Natural killer cell treated with Interleukin-12 subunit alpha and Interleukin-12 subunit beta and Interleukin-15 and Interleukin-18, amount 100 ng/mL, for 72 hours (primary cell): ENCODE results near the gene C4orf50. TPM values are rescaled to one million over a fixed set of nuclear protein-coding genes. Genes with fewer than 3 reads are reported as not detected.

Experiments
- ATAC-seq, 2 donors: fragments of 150-1000 bp; cut with Tn5 transposase in 1 of 2; sonication (Bioruptor Pico), chemical (Tn5 transposase) in 1 of 2; 2 replicates each; pipeline ENCODE4 v1.10.0; 2021
- DNase-seq: peaks from one replicate; pipeline ENCODE4 v3.0.0; 2022; ENCODE audit warnings: low spot score
- H3K27ac Mint-ChIP-seq, 2 donors: 1 replicate in 1 of 2; 2 replicates in 1 of 2; pipeline ENCODE4 v1.8.0; 2022; ENCODE audit warnings: mixed read lengths in 2 of 2, mild to moderate bottlenecking in 1 of 2, moderate library complexity in 1 of 2
- H3K27me3 Mint-ChIP-seq, 2 donors: 1 replicate in 1 of 2; 2 replicates in 1 of 2; pipeline ENCODE4 v1.8.0; 2022; ENCODE audit warnings: mixed read lengths in 2 of 2
- H3K36me3 Mint-ChIP-seq: one replicate; pipeline ENCODE4 v1.8.0; 2022; ENCODE audit warnings: mixed read lengths
- H3K4me1 Mint-ChIP-seq, 2 donors: 1 replicate in 1 of 2; 2 replicates in 1 of 2; pipeline ENCODE4 v1.8.0; 2022; ENCODE audit warnings: low read depth in 2 of 2, mixed read lengths in 2 of 2, mild to moderate bottlenecking in 1 of 2
- H3K4me3 Mint-ChIP-seq: one replicate; pipeline ENCODE4 v1.8.0; 2022; ENCODE audit warnings: mixed read lengths
- H3K9me3 Mint-ChIP-seq: 2 replicates; pipeline ENCODE4 v1.8.0; 2022; ENCODE audit warnings: mixed read lengths
- total RNA-seq, 2 donors: library from RNA; stranded (reverse); gene quantifications; one replicate each; pipeline ENCODE4 v1.2.3, GENCODE V29; 2022

C4orf50 gene
- total RNA-seq, 2 donors from 2014 or later, result 0.81 to 6.9 TPM

DNA sequence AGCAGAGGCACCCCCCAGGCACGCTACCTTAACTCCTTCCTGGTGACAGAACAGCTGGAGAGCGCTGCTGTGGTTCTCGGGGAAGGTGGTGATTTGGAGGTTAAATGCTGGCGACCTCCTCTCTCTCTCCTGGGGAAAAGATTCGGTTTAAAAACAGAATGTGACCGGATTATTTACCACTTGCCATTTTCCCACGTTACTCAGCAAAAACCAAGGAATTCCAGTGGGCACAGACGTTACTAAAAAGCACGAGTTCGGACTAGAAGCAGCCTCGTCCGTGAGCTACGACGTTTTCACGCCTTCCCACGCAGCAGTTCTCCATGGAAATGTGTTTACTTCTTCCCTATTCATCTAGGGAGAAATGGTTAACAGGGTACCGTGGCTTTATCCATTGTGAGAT, 32.3 kb upstream of the C4orf50 start:
- Mint-ChIP-seq H3K27me3 (no peaks in the 10 kb centered on the region), H3K4me3 (no peak overlapping the region), H3K27ac (no peak overlapping the region), H3K4me1 (no peaks in the 10 kb centered on the region), H3K9me3 (no peaks in the 10 kb centered on the region), H3K36me3 (peaks cover 7% of the 10 kb centered on the region)
- DNase-seq (no peak), ATAC-seq (no peak)

DNA sequence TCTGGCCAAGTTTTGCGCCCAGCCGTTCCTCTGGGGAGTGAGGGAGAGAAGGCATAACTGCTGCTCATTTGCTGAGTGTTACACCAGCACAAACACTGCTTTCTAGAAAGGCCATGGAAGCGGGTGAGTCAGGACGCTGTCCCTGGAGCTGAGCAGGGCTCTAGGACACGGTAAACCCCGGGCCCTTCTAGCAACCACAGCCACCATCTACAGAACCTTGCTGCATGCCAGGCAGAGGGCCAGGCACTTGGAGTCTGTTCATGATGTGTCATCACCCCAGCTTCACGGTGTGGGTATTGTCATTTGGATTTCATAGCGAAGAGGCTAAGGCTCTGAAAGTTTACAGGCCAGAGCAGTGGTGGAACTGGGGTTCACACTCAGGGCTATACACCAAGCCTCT, 31.8 kb upstream of the C4orf50 start:
- H3K4me1 Mint-ChIP-seq, result no peaks in the 10 kb centered on the region
- no peak for DNase-seq
- H3K9me3 Mint-ChIP-seq, result no peaks in the 10 kb centered on the region
- peak in 1 of 2 donors; percentile 40 for ATAC-seq
- H3K4me3 Mint-ChIP-seq, result no peak overlapping the region
- H3K27ac Mint-ChIP-seq, result no peak overlapping the region
- H3K36me3 Mint-ChIP-seq, result peaks cover 7% of the 10 kb centered on the region
- no peaks in the 10 kb centered on the region for H3K27me3 Mint-ChIP-seq

DNA sequence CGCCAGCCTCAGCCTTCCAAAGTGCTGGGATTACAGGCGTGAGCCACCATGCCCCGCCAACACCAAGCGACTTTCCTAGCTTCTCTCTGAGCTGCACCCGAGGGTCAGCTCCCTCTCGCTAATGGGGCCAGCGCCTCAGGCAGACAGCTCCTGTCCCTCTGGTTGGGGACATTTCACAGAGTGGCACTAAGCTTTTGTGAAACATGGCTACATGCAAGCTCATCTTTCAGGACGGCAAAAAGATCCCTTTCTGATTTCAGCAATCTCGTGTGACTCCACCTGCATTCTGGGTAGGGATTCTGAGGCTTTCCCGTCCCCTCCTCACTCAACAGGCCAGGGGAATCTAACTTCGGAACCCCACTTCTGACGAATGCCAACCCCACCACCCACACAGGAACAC, 31.0 kb upstream of the C4orf50 start:
- DNase-seq (no peak), ATAC-seq (no peak)
- Mint-ChIP-seq H3K4me1 (peaks cover 0 to 4% of the 10 kb centered on the region in 2 donors), H3K27ac (no peak overlapping the region), H3K4me3 (no peak overlapping the region), H3K9me3 (no peaks in the 10 kb centered on the region), H3K36me3 (peaks cover 7% of the 10 kb centered on the region), H3K27me3 (no peaks in the 10 kb centered on the region)

DNA sequence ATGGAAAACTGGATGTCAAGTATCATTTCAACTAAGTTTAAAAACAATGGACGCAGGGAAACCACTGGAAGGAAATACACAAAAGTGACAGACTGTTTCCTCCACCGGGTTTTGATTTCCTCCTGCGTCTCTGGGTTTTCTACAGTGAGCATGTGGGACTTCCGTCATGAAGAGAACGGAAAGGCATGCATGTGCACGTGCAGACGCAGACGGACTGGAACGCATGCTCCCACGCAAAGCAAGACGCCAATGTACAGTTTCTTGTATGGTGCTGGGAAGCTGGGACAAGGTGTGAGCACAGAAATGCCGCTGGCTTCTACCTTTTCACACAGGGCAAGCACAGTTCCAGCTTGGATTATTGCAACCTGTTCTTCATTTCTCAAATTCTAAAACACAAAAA, 30.3 kb upstream of the C4orf50 start:
- H3K36me3 Mint-ChIP-seq, result peaks cover 2% of the 10 kb centered on the region
- no peak for ATAC-seq
- H3K4me1 Mint-ChIP-seq, result peaks cover 0 to 11% of the 10 kb centered on the region in 2 donors
- H3K27ac Mint-ChIP-seq, result no peak overlapping the region
- no peak for DNase-seq
- peaks cover 0 to 5% of the 10 kb centered on the region in 2 donors for H3K27me3 Mint-ChIP-seq
- no peaks in the 10 kb centered on the region for H3K9me3 Mint-ChIP-seq
- H3K4me3 Mint-ChIP-seq, result no peak overlapping the region

DNA sequence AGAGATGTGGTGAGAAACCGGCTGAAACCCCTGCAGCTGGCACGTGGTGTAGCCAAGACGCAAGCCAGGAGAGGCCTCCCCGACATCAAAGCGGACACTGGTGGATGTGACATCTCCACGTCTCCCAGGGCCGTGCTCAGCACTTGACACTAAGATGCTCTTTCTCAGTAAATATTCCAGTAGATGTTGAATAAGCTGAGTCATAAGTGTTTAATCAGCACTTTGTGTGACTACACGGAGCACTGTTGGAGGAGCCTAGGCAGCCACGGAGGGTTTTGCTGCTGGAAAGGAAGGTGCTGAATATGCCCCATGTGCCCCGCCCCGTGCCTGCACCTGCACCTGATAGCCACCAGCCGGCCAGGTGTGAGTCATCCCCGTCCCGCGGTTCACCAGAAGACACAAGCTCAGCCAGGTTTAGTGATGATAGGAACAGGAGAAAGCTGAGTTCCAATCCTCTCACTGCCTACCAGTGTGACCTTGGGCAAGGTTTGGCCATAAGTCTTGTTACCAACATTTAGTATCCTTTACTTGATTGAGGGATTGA, 29.0 kb upstream of the C4orf50 start:
- H3K27ac Mint-ChIP-seq, result no peak overlapping the region

DNA sequence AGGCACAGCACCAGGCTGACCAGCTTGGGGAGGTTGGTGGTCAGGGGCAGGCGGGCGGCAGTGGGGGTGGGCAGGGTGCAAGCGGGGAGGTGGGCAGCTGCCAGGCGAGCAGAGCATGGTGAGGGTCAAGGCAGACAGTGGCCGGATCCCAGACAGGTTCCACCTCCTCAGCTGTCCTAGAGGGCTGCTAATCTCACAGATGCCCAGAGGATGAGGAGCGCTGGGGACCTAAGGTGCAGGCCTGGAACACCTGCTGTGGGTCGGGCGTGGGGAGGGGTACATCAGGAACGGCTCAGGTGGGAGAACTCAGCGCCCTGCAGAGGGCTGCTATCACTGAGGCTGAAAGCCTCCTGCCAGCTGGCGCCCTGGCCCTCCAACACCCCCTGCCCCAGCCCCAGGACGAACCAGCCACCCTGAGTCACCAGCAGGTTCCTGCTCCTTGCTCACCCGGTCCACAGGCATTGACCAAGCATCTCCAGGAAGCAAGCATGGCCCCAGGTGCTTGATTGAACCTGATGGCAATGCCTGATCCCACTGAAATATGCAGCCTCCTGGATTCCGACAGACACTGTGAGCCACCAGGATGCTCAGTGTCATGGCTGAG, 28.4 kb upstream of the C4orf50 start:
- no peaks in the 10 kb centered on the region for H3K9me3 Mint-ChIP-seq
- DNase-seq, result no peak
- peaks cover 0 to 7% of the 10 kb centered on the region in 2 donors for H3K27me3 Mint-ChIP-seq
- H3K27ac Mint-ChIP-seq, result no peak overlapping the region
- no peak for ATAC-seq
- H3K4me1 Mint-ChIP-seq, result peaks cover 6 to 24% of the 10 kb centered on the region in 2 donors
- H3K36me3 Mint-ChIP-seq, result no peaks in the 10 kb centered on the region
- no peak overlapping the region for H3K4me3 Mint-ChIP-seq

More for the DNA sequence above, 29.0 kb upstream of the C4orf50 start:
- ATAC-seq, result no peak
- no peak for DNase-seq
- H3K9me3 Mint-ChIP-seq, result no peaks in the 10 kb centered on the region
- H3K4me1 Mint-ChIP-seq, result peaks cover under 1 to 18% of the 10 kb centered on the region in 2 donors
- no peaks in the 10 kb centered on the region for H3K36me3 Mint-ChIP-seq
- H3K27me3 Mint-ChIP-seq, result peaks cover 0 to 7% of the 10 kb centered on the region in 2 donors
- H3K4me3 Mint-ChIP-seq, result no peak overlapping the region

DNA sequence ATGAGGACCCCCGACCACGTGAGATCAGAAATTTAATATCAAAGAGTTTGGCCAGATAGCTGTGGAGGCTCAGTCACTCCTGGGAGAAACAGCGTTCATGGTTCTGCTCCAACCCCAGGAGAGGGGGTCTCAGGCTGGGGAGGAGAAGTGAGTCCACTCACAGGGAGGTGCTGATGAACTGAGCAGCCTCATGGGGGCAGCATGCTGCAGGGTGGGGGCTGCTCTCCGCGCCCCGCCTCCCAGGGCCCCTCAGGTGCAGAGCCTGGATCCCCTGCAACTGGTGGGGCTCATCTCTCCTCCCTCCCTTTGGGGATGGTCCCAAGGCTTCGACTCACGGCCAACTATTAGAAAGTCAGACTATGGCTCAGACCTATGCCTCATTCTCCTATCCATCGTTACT, 26.6 kb upstream of the C4orf50 start:
- no peaks in the 10 kb centered on the region for H3K36me3 Mint-ChIP-seq
- H3K27me3 Mint-ChIP-seq, result peaks cover 0 to 7% of the 10 kb centered on the region in 2 donors
- no peak for ATAC-seq
- DNase-seq, result no peak
- no peak overlapping the region for H3K4me3 Mint-ChIP-seq
- H3K9me3 Mint-ChIP-seq, result no peaks in the 10 kb centered on the region
- peaks cover 14 to 32% of the 10 kb centered on the region in 2 donors for H3K4me1 Mint-ChIP-seq
- H3K27ac Mint-ChIP-seq, result no peak overlapping the region

DNA sequence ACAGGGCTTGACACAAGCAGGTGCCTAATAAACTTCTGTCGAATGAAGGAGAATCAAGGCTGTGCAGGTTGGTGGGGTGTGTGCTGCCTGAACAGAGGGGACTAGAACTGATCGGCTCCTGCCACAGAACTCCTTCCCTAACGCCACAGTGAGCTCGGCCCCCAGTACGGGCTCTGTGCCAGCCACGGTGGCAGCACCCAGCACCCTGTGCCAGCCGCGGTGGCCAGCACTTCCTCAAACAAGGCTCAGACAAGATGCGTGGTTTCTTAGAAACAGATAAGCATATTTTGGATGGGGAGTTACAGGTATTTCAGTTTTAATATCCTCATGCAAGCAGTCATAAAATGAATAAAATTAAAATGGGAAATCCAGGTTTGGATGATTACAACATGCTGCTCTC, 26.0 kb upstream of the C4orf50 start:
- Mint-ChIP-seq H3K9me3 (no peaks in the 10 kb centered on the region), H3K4me1 (peaks cover 14 to 32% of the 10 kb centered on the region in 2 donors), H3K27me3 (peaks cover 0 to 7% of the 10 kb centered on the region in 2 donors), H3K36me3 (no peaks in the 10 kb centered on the region), H3K4me3 (no peak overlapping the region), H3K27ac (no peak overlapping the region)
- ATAC-seq, result no peak
- DNase-seq, result peak; percentile 20

DNA sequence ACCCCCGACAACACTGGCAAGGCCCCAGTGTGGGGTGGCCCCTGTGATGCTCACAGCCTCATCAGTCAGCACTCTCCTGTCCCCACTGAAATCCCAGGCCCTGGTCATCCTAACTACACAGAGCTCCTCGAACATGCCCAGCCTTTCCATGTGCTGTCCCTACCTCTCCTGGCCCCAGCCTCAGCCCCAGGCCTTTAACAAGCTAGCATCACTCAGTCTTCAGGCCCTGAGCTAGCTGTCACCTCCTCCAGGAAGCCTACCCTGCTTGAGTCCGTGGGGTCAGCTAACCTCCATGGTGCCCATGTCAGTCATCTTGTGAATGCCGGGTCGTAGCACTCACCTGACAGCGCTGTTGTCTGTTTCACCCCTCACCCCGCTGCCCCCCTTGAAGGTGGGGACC, 25.6 kb upstream of the C4orf50 start:
- H3K27ac Mint-ChIP-seq, result no peak overlapping the region
- DNase-seq (peak; percentile 20), ATAC-seq (no peak)
- H3K4me3 Mint-ChIP-seq, result peak overlapping the region; percentile 34
- peaks cover 14 to 32% of the 10 kb centered on the region in 2 donors for H3K4me1 Mint-ChIP-seq
- no peaks in the 10 kb centered on the region for H3K36me3 Mint-ChIP-seq
- H3K27me3 Mint-ChIP-seq, result peaks cover 0 to 7% of the 10 kb centered on the region in 2 donors
- H3K9me3 Mint-ChIP-seq, result no peaks in the 10 kb centered on the region

DNA sequence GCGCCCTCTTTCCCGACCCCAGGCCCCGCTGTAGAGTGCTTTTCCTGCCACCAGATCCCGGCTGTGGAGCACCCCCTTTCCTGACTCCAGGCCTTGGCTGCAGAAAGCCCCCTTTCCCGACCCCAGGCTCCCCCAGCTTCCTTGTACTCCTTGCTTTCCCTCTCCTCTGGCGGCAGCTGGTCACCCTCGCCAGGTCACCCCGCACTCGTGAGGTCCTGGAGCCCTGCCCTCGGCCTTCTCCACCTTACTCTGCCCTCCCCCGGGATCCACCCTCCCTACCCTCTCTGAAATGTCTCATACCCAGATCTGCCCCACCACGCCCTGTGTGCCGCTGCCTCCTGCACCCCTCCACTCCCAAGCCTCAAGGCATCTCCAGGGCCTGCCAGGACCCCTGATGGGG, 25.0 kb upstream of the C4orf50 start:
- Mint-ChIP-seq H3K4me1 (peaks cover 14 to 32% of the 10 kb centered on the region in 2 donors), H3K27ac (no peak overlapping the region), H3K4me3 (no peak overlapping the region), H3K9me3 (no peaks in the 10 kb centered on the region), H3K36me3 (no peaks in the 10 kb centered on the region), H3K27me3 (peaks cover 0 to 7% of the 10 kb centered on the region in 2 donors)
- DNase-seq (no peak), ATAC-seq (no peak)

DNA sequence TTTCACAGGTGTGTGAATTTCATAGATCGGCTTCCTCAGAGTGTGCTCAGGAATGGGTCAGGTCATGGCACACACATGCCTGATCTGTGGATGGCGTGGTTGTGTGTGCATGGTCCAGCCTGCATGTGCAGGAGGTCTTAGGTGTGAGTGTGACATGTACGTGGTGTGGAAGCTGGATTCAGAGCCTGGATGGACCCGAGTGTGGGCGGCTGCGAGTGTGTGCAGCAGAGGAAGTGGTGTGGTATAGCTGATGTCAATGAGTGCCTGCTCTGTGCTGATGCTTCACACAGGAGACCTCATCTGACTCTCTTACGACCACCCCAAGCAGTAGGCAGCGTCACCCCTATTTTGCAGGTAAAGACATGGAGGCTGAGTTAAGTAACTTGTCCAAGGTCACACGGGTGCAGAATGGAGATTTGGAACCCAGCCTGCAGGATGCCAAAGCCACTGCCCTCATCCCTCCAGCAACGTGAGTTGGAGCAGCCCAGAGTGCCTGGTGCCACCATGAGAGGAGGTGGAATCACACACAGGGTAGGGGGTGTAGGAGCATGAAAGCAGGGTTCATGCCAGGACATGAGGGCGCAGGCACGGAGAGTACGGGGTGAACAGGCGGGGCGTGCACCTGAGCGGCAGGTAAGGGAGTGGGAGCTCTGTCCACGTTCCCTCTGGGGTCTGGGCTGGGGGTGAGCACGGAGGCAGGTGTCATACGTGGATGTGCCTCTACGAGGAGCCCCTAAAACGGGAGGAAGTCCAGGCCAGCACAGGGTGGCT, 24.2 kb upstream of the C4orf50 start:
- H3K4me3 Mint-ChIP-seq, result peak overlapping the region; percentile 51
- no peaks in the 10 kb centered on the region for H3K36me3 Mint-ChIP-seq
- H3K9me3 Mint-ChIP-seq, result no peaks in the 10 kb centered on the region
- H3K27me3 Mint-ChIP-seq, result peaks cover 0 to 7% of the 10 kb centered on the region in 2 donors
- peaks cover 14 to 32% of the 10 kb centered on the region in 2 donors for H3K4me1 Mint-ChIP-seq
- peak overlapping the region in 1 of 2 donors; percentile 76 for H3K27ac Mint-ChIP-seq
- no peak for DNase-seq
- peak in 1 of 2 donors; percentile 68 for ATAC-seq

DNA sequence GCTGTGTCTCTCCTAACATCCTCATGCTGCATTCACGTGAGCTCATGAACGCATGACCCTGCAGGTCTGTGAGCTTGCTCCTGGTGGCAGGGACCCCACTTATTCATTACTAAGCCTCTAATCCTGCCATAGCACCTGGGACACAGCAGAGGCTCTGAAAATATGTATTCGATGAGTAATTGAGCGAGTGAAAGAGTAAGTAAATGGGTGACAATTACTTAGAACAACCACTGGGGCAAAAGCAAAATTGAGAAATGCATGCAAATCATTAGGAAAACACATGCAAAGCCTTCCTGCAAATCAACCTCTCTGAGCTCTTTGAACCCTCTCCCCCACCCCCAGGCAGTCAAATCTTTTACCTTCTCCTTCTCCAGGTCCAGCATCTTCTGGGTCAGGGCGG, 23.6 kb upstream of the C4orf50 start:
- ATAC-seq (peak in 1 of 2 donors; percentile 71), DNase-seq (no peak)
- peaks cover 14 to 32% of the 10 kb centered on the region in 2 donors for H3K4me1 Mint-ChIP-seq
- peak overlapping the region in 1 of 2 donors; percentile 76 for H3K27ac Mint-ChIP-seq
- H3K36me3 Mint-ChIP-seq, result no peaks in the 10 kb centered on the region
- no peaks in the 10 kb centered on the region for H3K9me3 Mint-ChIP-seq
- H3K27me3 Mint-ChIP-seq, result peaks cover 0 to 7% of the 10 kb centered on the region in 2 donors
- H3K4me3 Mint-ChIP-seq, result peak overlapping the region; percentile 51

DNA sequence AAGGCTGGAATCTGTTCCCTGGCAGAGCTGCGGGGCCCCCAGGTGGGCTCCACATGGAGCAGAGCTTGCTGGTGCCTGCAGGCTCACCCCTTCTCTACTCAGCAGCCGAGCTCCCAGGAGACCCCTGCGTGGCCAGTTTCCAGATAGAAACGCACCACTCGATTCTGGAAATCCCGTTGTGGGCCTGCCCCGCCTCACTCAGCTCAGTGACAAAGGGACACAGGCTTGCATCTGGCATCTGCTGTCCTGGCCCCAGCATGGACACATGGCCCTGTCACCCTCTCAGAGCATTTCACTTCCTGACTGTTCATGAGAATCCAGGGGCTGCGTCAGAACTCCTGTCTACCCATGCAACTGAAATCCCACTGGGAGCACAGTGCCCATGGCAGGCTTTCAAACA, 20.5 kb upstream of the C4orf50 start:
- no peak overlapping the region for H3K27ac Mint-ChIP-seq
- ATAC-seq (no peak), DNase-seq (peak; percentile 44)
- H3K27me3 Mint-ChIP-seq, result peaks cover 0 to 4% of the 10 kb centered on the region in 2 donors
- H3K9me3 Mint-ChIP-seq, result no peaks in the 10 kb centered on the region
- no peak overlapping the region for H3K4me3 Mint-ChIP-seq
- H3K36me3 Mint-ChIP-seq, result no peaks in the 10 kb centered on the region
- peaks cover 14 to 23% of the 10 kb centered on the region in 2 donors for H3K4me1 Mint-ChIP-seq

DNA sequence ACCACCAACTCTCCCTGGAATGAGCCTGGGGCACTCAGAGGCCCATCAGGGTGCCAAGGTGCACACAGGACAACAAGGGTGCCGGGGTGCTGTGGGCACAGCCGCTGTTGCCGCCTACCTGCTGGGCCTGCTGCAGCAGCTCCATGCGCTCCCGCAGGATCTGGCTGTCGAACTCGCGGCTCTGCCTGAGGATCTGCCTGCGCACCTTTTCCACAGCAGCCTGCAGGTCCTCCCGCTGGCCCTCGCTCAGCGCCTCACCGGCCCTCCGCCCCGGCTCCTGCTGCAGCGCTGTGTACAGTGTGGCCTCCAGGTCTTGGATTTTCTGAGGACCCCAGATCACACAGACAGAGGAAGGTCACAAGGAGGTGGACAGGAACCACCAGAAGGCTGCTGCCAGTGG, 17.6 kb upstream of the C4orf50 start:
- Mint-ChIP-seq H3K27me3 (peaks cover 0 to 2% of the 10 kb centered on the region in 2 donors), H3K36me3 (peaks cover 4% of the 10 kb centered on the region), H3K4me1 (peaks cover 0 to 5% of the 10 kb centered on the region in 2 donors), H3K4me3 (no peak overlapping the region), H3K27ac (no peak overlapping the region), H3K9me3 (no peaks in the 10 kb centered on the region)
- DNase-seq (peak; percentile 55), ATAC-seq (no peak)
